GM12892 (cell line): ENCODE results near the gene SYNE3.

ENCODE experiments used
- POLR2A ChIP-seq: IDR thresholded peaks from 2 replicates; pipeline ENCODE4 v1.6.1; 2011; ENCODE audit warnings: low read depth, low read length, control low read depth
- POLR2AphosphoS5 ChIP-seq: IDR thresholded peaks from 2 replicates; pipeline ENCODE4 v1.6.1; 2011; ENCODE audit warnings: low read depth, low read length, control low read depth

DNA sequence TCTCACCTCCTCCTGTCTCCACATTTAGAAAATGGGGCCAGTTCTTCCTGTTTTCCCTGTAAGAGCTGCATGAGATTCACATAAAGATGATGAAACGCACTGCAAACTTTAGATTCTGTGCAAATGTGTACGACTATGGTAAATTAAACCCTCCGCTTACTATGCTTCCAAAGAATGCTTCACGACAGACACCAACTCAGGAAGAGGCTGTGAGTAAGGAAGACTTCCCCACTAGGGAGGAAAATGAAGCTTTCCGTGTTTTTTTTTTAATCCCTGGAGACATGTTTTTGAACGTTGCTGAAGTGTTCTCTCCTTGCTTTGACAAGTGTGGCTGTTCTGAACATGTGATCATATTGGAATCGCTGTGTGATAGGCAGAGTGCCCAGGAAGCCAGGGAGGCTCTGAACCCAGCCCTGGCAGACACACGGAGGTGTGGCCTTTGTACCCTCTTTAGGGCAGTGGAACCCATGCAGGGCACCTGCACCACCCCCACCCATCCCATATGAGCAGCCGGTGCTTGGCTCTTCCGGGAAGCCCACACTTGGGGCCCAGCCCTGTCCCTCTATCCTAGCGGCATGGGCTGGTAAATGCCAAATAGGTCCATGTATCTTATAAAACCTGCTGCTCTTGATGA, 7.5 kb upstream of the SYNE3 start:
- TF ChIP-seq POLR2A: no peak
- TF ChIP-seq POLR2AphosphoS5: no peak
